C4-2B (cell line): ENCODE data around the gene GNG5.

Experiments used
- CTCF ChIP-seq: fragments of 450-650 bp; conservative IDR thresholded peaks from 2 replicates; pipeline ENCODE4 v1.5.1; 2017; ENCODE audit warnings: mild to moderate bottlenecking
- ZFX ChIP-seq: fragments of 450-650 bp; IDR thresholded peaks from 2 replicates; pipeline ENCODE4 v1.6.1; 2017

DNA sequence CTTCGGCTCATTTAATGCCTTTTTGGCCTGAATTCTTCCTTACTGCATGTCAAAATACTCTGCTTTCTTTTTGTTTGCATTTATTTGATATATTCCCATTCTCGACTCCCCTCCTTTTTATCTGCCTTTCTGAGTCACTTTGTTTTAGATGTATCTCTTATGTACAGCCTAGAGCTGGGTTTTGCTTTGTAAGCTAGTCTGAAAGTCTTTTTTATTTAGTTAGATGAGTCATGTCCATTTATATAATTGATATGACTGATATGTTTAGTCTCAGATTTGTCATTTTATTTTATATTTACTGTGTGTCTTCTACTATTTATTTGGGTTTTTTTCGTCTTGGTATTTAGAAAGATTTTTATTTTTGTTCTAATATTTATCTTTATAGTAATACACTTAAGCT, 33.6 kb upstream of the GNG5 start:
- no peak for TF ChIP-seq CTCF
- no peak for TF ChIP-seq ZFX
